GM10266 (cell line): ENCODE results near the gene DACT3.

Experiments
- DNase-seq: peaks from one replicate; pipeline ENCODE4 v3.0.0; 2012; ENCODE audit errors: extremely low spot score
- TF ChIP-seq, protein P1 (sequence below): IDR thresholded peaks from 2 replicates; pipeline ENCODE4 v1.5.1; 2012; ENCODE audit warnings: mild to moderate bottlenecking, low read depth; ENCODE audit not compliant: control insufficient read depth, insufficient read depth; ENCODE audit errors: missing control alignments

The DACT3 gene

DNA sequence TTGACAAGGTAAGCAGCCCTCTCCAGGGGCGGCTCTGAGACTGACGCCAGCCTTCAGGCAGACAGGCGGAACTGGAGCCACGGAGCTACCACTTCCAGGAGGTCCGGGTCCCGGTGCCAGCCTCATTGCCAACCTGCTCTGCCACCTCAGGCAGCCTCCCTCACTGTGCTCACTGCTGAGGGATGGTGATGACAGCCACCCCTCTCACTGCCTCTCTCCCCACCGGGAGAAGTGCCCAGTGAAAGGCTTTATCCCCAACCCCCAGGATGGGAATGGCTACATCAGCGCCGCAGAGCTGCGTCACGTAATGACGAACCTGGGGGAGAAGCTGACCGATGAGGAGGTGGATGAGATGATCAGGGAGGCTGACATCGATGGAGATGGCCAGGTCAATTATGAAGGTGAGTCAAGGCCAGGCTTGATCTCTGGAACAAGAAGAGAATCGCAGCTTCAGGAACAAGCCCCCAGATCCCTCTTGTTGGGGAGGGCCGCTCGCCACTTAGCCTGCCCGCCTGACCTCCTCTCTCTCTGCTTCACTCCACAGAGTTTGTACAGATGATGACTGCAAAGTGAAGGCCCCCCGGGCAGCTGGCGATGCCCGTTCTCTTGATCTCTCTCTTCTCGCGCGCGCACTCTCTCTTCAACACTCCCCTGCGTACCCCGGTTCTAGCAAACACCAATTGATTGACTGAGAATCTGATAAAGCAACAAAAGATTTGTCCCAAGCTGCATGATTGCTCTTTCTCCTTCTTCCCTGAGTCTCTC is 52.2 kb downstream of the DACT3 start:
- DNase-seq = no peak
- TF ChIP-seq, protein P1, sequence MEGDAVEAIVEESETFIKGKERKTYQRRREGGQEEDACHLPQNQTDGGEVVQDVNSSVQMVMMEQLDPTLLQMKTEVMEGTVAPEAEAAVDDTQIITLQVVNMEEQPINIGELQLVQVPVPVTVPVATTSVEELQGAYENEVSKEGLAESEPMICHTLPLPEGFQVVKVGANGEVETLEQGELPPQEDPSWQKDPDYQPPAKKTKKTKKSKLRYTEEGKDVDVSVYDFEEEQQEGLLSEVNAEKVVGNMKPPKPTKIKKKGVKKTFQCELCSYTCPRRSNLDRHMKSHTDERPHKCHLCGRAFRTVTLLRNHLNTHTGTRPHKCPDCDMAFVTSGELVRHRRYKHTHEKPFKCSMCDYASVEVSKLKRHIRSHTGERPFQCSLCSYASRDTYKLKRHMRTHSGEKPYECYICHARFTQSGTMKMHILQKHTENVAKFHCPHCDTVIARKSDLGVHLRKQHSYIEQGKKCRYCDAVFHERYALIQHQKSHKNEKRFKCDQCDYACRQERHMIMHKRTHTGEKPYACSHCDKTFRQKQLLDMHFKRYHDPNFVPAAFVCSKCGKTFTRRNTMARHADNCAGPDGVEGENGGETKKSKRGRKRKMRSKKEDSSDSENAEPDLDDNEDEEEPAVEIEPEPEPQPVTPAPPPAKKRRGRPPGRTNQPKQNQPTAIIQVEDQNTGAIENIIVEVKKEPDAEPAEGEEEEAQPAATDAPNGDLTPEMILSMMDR = no peak

DNA sequence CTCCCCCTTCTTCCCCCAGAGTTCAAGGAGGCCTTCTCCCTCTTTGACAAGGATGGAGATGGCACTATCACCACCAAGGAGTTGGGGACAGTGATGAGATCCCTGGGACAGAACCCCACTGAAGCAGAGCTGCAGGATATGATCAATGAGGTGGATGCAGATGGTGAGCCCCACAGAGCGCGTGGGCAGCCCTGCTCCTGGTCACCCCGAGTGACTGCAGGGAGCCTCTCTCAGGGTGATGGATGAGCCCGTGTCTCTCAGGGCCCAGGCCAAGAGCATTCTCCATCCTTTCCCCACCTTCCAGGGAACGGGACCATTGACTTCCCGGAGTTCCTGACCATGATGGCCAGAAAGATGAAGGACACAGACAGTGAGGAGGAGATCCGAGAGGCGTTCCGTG is 52.8 kb downstream of the DACT3 start:
- DNase-seq = peak; percentile 2
- TF ChIP-seq, protein P1 = no peak

DNA sequence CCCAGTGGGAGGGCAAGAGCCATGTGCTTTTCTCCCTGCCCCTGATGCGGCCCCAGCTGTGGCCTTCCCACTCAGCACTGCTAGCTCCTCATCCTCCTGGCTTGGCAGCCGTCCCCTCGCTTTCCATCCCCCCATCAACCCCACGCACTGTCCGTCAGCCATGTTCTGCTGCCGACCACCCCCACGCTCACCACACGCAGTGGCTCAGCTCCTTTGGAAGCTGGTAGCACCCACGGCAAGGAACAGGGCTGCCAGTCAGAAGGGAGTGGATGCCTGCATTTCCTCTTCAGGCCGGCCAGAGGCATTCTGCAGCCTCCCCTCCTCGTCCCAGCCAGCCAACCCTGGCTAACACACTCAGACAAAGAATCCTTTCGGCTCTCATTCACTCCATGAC is 53.5 kb downstream of the DACT3 start:
- TF ChIP-seq, protein P1 = no peak
- no peak for DNase-seq

DNA sequence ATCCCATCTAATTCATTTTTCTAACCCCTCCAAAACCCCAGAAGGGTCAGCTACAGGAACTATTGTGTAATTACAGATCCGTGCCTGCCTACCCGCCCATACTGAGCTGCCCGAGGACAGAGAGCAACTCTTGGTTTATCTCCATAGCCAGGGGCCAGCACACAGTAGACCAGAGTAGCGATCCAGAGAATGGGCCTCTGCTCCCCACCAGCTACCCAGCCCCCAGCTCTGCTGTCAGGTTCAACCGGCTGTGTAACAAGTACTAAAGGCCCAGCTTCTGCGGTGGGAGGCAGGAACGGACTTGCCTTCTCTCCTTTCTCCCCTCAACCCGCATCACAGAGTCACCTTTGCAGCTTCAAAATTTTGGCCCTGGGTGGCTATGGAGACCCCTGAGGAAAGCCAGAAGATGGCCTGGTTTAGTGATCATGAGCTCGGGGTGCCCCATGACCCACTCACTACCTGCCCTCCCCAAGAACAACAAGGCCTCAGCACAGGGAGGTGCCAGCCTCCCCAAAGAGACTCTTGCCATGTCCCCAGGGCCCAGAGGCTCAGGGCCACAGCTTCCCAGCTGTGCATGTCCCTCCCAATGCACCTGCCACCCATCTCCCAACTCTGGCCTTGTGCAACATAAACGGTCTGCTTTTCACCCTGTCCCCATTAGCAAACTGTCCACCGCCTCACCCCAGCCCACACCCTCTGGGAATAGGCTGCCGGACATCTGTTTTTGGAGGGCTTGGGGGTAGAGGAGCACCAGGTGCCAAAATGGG is 54.1 kb downstream of the DACT3 start:
- TF ChIP-seq, protein P1 = no peak
- no peak for DNase-seq

DNA sequence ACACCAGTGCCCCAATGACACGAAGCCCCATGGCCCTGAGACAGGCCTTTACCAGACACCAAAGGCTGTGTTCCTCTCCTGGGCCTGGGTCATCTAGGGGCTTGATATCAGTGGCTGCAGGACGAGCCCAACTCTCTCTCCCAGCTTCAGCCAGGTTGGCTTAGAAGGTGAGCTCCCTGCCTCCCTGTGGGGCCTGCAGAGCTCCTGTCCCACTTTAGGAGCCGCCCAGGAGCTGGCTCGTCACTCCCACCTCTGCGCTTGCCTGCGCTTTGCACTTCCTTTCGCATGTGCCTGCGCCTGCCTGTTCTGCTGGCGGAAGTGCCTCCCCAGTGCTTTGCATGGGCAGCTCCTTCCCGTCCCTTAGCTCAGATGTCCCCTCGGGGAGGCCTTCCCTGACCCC is 55.0 kb downstream of the DACT3 start:
- TF ChIP-seq, protein P1 = no peak
- DNase-seq = no peak

DNA sequence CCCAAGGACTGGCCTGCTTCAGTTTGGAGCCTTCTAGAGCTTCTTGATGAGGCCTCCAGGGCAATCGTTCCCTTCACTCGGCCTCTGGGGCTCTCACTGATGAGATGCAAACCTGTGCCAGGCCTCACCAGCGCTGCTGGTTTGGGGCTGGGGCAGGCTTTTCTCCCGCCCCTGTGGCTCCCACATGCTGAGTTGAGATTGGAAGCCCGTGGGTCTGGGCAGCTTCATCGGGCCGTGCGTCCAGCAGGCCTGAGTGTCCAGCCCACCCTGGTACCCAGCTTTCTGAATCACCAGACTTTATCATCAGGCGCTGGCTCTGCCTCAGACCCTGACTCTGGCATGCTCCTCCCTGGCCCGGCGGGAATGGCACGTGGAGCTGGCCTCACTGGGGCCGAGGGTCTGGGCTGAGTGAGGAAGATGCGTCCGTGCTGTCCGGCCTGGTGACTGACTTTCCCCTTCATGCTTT is 55.6 kb downstream of the DACT3 start:
- no peak for DNase-seq
- TF ChIP-seq, protein P1 = no peak

DNA sequence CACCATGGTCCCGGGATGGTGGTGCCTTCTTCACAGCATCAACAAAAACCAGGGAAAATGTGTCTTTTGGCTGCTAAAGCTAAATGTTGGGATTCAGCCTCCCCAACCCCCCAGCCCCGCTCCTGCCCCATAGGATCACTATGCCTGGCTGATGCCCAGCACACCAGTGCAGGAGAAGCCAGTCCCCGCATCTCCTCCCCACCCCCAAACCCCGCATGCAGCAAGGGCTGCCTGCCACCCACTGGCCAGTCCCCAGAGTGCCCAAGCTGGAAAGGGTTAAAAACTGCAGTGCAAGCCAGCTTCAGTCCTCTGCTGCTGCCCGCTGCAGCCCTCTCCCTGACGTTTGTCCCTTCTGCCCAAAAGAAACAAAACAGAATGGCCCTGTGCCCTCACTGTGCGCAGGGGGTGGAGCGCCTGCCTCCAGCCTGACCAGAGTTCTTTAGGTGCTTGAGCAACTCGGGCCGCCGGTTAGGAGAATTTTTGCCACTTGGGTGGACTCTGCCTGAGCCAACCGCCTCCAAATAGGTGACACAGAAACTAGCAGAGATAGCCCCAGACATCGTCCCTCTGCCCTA is 56.1 kb downstream of the DACT3 start:
- TF ChIP-seq, protein P1 = no peak
- DNase-seq = no peak
